Measurements from ENCODE around the gene CRMP1. TPM values are rescaled to one million over a fixed set of nuclear protein-coding genes. Genes with fewer than 3 reads are reported as not detected.
"Not testable (repeated sequence)": the region's sequence is repeated elsewhere in the genome, so short reads cannot be mapped to it uniquely, and the experiment has no call there.

The CRMP1 gene
- total RNA-seq, 1 donor = under 0.01 TPM

GRCh38 chr4:5858020-5858769 is 34.7 kb downstream of the CRMP1 start:
- Histone ChIP-seq H3K4me3 (ENCODE audit: insufficient read depth, low read length) (no peak overlapping the region), H3K36me3 (ENCODE audit: insufficient read depth, low read length) (no peaks in the 10 kb centered on the region), H2AFZ (ENCODE audit: low read length) (no peak overlapping the region), H3K79me2 (ENCODE audit: insufficient read depth, low read length) (no peaks in the 10 kb centered on the region), H3K4me1 (ENCODE audit: insufficient read depth, low read length) (no peaks in the 10 kb centered on the region), H3K27me3 (ENCODE audit: insufficient read depth, low read length) (peaks cover 12% of the 10 kb centered on the region), H3K4me2 (ENCODE audit: insufficient read depth, low read length) (no peak overlapping the region), H4K20me1 (ENCODE audit: insufficient read depth, low read length) (no peaks in the 10 kb centered on the region), H3K27ac (ENCODE audit: low read depth, low read length) (no peak overlapping the region), H3K9me3 (ENCODE audit: low read depth, low read length) (no peaks in the 10 kb centered on the region)
- DNase-seq (ENCODE audit: insufficient read length, low spot score, missing footprints) = no peak
- TF ChIP-seq, protein P1, sequence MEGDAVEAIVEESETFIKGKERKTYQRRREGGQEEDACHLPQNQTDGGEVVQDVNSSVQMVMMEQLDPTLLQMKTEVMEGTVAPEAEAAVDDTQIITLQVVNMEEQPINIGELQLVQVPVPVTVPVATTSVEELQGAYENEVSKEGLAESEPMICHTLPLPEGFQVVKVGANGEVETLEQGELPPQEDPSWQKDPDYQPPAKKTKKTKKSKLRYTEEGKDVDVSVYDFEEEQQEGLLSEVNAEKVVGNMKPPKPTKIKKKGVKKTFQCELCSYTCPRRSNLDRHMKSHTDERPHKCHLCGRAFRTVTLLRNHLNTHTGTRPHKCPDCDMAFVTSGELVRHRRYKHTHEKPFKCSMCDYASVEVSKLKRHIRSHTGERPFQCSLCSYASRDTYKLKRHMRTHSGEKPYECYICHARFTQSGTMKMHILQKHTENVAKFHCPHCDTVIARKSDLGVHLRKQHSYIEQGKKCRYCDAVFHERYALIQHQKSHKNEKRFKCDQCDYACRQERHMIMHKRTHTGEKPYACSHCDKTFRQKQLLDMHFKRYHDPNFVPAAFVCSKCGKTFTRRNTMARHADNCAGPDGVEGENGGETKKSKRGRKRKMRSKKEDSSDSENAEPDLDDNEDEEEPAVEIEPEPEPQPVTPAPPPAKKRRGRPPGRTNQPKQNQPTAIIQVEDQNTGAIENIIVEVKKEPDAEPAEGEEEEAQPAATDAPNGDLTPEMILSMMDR (IDR thresholded peaks at IDR 0.05; ENCODE audit: extremely low read depth, low read depth, low read length) = no peak

GRCh38 chr4:5857199-5857598 is 35.7 kb downstream of the CRMP1 start:
- H3K9me3 ChIP-seq (ENCODE audit: low read depth, low read length) = no peaks in the 10 kb centered on the region

DNA sequence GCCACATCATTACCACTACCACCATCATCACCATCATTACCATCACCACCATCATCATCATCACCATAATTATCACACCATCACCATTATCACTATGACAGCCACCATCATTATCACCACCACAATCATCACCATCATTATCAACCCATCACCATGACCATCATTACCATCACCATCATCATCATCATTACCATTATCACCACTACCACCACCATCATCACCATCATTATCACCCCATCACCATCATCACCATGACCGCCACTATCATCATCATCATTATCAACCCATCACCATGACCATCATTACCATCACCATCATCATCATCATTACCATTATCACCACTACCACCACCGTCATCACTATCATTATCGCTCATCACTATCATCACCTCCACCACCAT is 36.5 kb downstream of the CRMP1 start:
- H3K4me3 ChIP-seq (ENCODE audit: insufficient read depth, low read length); H3K27ac ChIP-seq (ENCODE audit: low read depth, low read length); H2AFZ ChIP-seq (ENCODE audit: low read length); H3K36me3 ChIP-seq (ENCODE audit: insufficient read depth, low read length); H3K4me2 ChIP-seq (ENCODE audit: insufficient read depth, low read length); H4K20me1 ChIP-seq (ENCODE audit: insufficient read depth, low read length); H3K79me2 ChIP-seq (ENCODE audit: insufficient read depth, low read length); H3K27me3 ChIP-seq (ENCODE audit: insufficient read depth, low read length); DNase-seq (ENCODE audit: insufficient read length, low spot score, missing footprints); H3K9me3 ChIP-seq (ENCODE audit: low read depth, low read length); H3K4me1 ChIP-seq (ENCODE audit: insufficient read depth, low read length): not testable (repeated sequence)

More at GRCh38 chr4:5857199-5857598, 35.7 kb downstream of the CRMP1 start:
- Histone ChIP-seq H3K4me1 (ENCODE audit: insufficient read depth, low read length) (no peaks in the 10 kb centered on the region), H3K4me3 (ENCODE audit: insufficient read depth, low read length) (no peak overlapping the region), H3K79me2 (ENCODE audit: insufficient read depth, low read length) (no peaks in the 10 kb centered on the region), H3K36me3 (ENCODE audit: insufficient read depth, low read length) (no peaks in the 10 kb centered on the region), H3K27me3 (ENCODE audit: insufficient read depth, low read length) (peaks cover 9% of the 10 kb centered on the region), H2AFZ (ENCODE audit: low read length) (no peak overlapping the region), H3K4me2 (ENCODE audit: insufficient read depth, low read length) (no peak overlapping the region), H3K27ac (ENCODE audit: low read depth, low read length) (no peak overlapping the region), H4K20me1 (ENCODE audit: insufficient read depth, low read length) (no peaks in the 10 kb centered on the region)
- no peak for DNase-seq (ENCODE audit: insufficient read length, low spot score, missing footprints)
- TF ChIP-seq, protein P1 (IDR thresholded peaks at IDR 0.05; ENCODE audit: extremely low read depth, low read depth, low read length) = no peak

DNA sequence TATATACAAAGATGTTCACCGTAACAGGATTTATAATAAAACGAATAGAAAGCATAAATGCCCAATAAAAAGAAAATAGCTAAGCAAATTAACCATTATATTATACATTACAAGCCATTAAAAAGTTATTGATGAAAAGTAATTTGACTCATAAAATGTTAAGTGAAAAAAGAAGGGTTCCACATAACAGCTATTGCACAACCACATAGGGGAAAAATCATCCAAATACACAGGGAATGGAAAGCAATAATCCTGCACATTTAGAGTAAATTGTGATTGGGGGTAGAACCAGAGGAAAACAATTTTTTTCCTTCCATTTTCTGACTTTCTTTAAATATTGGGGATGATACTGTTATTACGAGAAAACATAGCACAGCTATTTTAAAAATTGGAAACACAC is 38.0 kb downstream of the CRMP1 start:
- Histone ChIP-seq H3K4me2 (ENCODE audit: insufficient read depth, low read length) (no peak overlapping the region), H2AFZ (ENCODE audit: low read length) (no peak overlapping the region), H3K4me3 (ENCODE audit: insufficient read depth, low read length) (no peak overlapping the region), H3K36me3 (ENCODE audit: insufficient read depth, low read length) (no peaks in the 10 kb centered on the region), H3K27ac (ENCODE audit: low read depth, low read length) (no peak overlapping the region), H3K4me1 (ENCODE audit: insufficient read depth, low read length) (no peaks in the 10 kb centered on the region), H3K79me2 (ENCODE audit: insufficient read depth, low read length) (no peaks in the 10 kb centered on the region), H3K27me3 (ENCODE audit: insufficient read depth, low read length) (no peaks in the 10 kb centered on the region), H3K9me3 (ENCODE audit: low read depth, low read length) (no peaks in the 10 kb centered on the region), H4K20me1 (ENCODE audit: insufficient read depth, low read length) (no peaks in the 10 kb centered on the region)
- no peak for DNase-seq (ENCODE audit: insufficient read length, low spot score, missing footprints)
- TF ChIP-seq, protein P1 (IDR thresholded peaks at IDR 0.05; ENCODE audit: extremely low read depth, low read depth, low read length) = no peak
